HL-60 (cell line): ENCODE measurements around the gene USP17L15.
"Not testable (repeated sequence)": the region's sequence is repeated elsewhere in the genome, so short reads cannot be mapped to it uniquely, and the experiment has no call there.

Experiments
- GABPA ChIP-seq: IDR thresholded peaks from 2 replicates; pipeline ENCODE4 v1.6.1; 2012; ENCODE audit warnings: low read depth
- POLR2AphosphoS5 ChIP-seq: IDR thresholded peaks from 2 replicates; pipeline ENCODE4 v1.6.1; 2012; ENCODE audit warnings: low read depth
- REST ChIP-seq: IDR thresholded peaks from 2 replicates; pipeline ENCODE4 v1.6.1; 2012; ENCODE audit warnings: low read depth; ENCODE audit not compliant: insufficient replicate concordance
- SPI1 ChIP-seq: IDR thresholded peaks from 2 replicates; pipeline ENCODE4 v1.6.1; 2012; ENCODE audit warnings: low read depth, mild to moderate bottlenecking, borderline replicate concordance
- TF ChIP-seq, protein P1 (sequence below): IDR thresholded peaks from one replicate; pipeline ENCODE4 v1.5.1; 2011; ENCODE audit warnings: low read length, control low read depth, inconsistent platforms; ENCODE audit not compliant: insufficient read depth

DNA sequence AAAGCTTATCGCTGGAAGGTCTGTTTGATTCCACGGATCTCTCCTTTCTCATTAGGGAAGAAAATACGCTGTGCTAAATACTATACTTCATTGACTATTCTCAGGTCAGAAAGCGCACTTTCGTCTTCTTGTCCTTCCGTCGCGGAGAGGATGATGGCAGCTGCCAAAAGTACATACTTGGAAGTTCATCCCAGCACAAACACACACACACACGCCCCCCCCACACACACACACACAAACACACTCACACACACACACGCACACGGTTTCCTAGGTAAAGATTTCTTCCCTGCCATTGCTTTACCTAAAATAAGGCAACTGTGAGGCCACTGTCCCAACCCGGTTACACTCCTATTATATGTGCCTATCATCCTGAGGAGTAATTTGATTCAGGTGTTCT is 4.3 kb downstream of the USP17L15 start:
- TF ChIP-seq, protein P1, sequence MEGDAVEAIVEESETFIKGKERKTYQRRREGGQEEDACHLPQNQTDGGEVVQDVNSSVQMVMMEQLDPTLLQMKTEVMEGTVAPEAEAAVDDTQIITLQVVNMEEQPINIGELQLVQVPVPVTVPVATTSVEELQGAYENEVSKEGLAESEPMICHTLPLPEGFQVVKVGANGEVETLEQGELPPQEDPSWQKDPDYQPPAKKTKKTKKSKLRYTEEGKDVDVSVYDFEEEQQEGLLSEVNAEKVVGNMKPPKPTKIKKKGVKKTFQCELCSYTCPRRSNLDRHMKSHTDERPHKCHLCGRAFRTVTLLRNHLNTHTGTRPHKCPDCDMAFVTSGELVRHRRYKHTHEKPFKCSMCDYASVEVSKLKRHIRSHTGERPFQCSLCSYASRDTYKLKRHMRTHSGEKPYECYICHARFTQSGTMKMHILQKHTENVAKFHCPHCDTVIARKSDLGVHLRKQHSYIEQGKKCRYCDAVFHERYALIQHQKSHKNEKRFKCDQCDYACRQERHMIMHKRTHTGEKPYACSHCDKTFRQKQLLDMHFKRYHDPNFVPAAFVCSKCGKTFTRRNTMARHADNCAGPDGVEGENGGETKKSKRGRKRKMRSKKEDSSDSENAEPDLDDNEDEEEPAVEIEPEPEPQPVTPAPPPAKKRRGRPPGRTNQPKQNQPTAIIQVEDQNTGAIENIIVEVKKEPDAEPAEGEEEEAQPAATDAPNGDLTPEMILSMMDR = not testable (repeated sequence)
- not testable (repeated sequence) for TF ChIP-seq POLR2AphosphoS5, REST, SPI1, GABPA
